CD4-positive, CD25-positive, alpha-beta regulatory T cell (primary cell): ENCODE results near the gene SLC7A4. TPM values are rescaled to one million over a fixed set of nuclear protein-coding genes. Genes with fewer than 3 reads are reported as not detected.
A peak's percentile ranks its signal among the peaks of the same experiment; 100 is the strongest.

Source experiments
- ATAC-seq, 2 donors: fragments of 150-1000 bp; cut with Tn5 transposase; one replicate each; pipeline ENCODE4 v1.10.0; 2021; ENCODE audit warnings: low read depth in 2 of 2, moderate number of reproducible peaks in 2 of 2, moderate library complexity in 1 of 2
- DNase-seq, 3 donors: peaks; one replicate each; pipeline versions ENCODE4 v3.0.0 to v3.0.0-alpha.2; 2012 to 2022; ENCODE audit warnings: mixed read lengths in 1 of 3
- H3K27ac ChIP-seq: one replicate; pipeline ENCODE4 v1.7.0; 2013; ENCODE audit warnings: mild to moderate bottlenecking, low read length; ENCODE audit not compliant: insufficient read depth, poor library complexity, severe bottlenecking
- H3K27me3 ChIP-seq: one replicate; pipeline ENCODE4 v1.7.0; 2013; ENCODE audit warnings: low read length; ENCODE audit not compliant: control insufficient read depth, insufficient read depth
- H3K36me3 ChIP-seq: one replicate; pipeline ENCODE4 v1.7.0; 2013; ENCODE audit warnings: mild to moderate bottlenecking, low read length, moderate library complexity; ENCODE audit not compliant: control insufficient read depth, insufficient read depth
- H3K4me1 ChIP-seq: 2 replicates; pipeline ENCODE4 v1.7.0; 2013; ENCODE audit warnings: mild to moderate bottlenecking, low read length; ENCODE audit not compliant: insufficient read depth, control insufficient read depth, poor library complexity, severe bottlenecking
- H3K4me3 ChIP-seq: one replicate; pipeline ENCODE4 v1.7.0; 2013; ENCODE audit warnings: low read depth, mild to moderate bottlenecking, low read length, moderate library complexity
- H3K9me3 ChIP-seq, 2 experiments: 1 replicate in 1 of 2; 2 replicates in 1 of 2; pipeline ENCODE4 v1.7.0; 2013; ENCODE audit warnings: low read length in 2 of 2, mild to moderate bottlenecking in 1 of 2, moderate library complexity in 1 of 2; ENCODE audit not compliant: control insufficient read depth in 2 of 2
- H3K27ac Mint-ChIP-seq, 3 donors: one replicate each; pipeline ENCODE4 v1.8.0; 2020 to 2022; ENCODE audit warnings: mild to moderate bottlenecking in 3 of 3, mixed read lengths in 3 of 3, moderate library complexity in 2 of 3
- H3K27me3 Mint-ChIP-seq: one replicate; pipeline ENCODE4 v1.8.0; 2022; ENCODE audit warnings: mild to moderate bottlenecking, mixed read lengths
- H3K36me3 Mint-ChIP-seq: one replicate; pipeline ENCODE4 v1.8.0; 2020; ENCODE audit warnings: mixed read lengths
- H3K4me1 Mint-ChIP-seq, 4 donors: one replicate each; pipeline ENCODE4 v1.8.0; 2020 to 2022; ENCODE audit warnings: mixed read lengths in 4 of 4, mild to moderate bottlenecking in 1 of 4
- H3K4me3 Mint-ChIP-seq, 4 donors: one replicate each; pipeline ENCODE4 v1.8.0; 2020 to 2022; ENCODE audit warnings: mild to moderate bottlenecking in 4 of 4, mixed read lengths in 4 of 4, moderate library complexity in 3 of 4
- H3K9me3 Mint-ChIP-seq, 7 donors: one replicate each; pipeline ENCODE4 v1.8.0; 2020 to 2022; ENCODE audit warnings: mixed read lengths in 7 of 7, mild to moderate bottlenecking in 3 of 7, moderate library complexity in 2 of 7
- polyA plus RNA-seq, 4 donors: library from polyadenylated mRNA; unstranded; fragments of 300-500 nt; fragmentation: Illumina TruSeq; gene quantifications; one replicate each; pipeline ENCODE4 v1.2.3, GENCODE V29; 2021
- total RNA-seq: library from RNA; stranded (reverse); gene quantifications from one replicate; pipeline ENCODE4 v1.2.3, GENCODE V29; 2022

SLC7A4 gene
- total and polyA plus RNA-seq, 5 donors from 2014 or later: 0.09 TPM; not detected in 4

DNA sequence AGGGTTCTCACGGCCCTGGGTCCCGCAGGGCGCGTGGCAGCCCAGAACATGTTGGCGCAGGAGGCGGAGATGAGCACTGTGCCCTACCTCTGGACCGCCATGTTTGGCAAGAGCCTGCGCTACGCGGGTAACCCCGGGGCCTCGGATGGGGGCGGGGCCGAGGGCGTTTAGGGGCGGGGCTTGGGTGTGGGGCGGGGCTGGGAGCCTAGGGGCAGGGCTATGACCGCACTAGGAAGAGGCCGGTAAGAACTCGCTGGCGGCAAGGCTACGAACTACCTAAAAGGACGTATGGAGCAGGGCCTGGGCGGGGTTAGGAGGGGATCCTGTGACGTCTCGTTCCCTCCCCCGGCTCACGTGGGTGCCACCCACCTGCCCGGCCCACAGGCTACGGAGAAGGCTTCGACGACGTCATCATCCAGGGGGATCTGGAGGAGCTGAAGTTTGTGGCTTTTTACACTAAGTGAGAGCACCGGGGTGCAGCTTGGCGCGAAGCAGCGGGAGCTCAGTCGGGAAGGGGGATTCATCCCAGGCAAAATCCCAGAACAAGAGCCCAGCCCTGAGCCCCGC is 53.0 kb downstream of the SLC7A4 start:
- Histone ChIP-seq H3K9me3 (peaks cover 0 to 9% of the 10 kb centered on the region in 2 experiments), H3K27me3 (no peaks in the 10 kb centered on the region), H3K36me3 (no peaks in the 10 kb centered on the region), H3K27ac (no peak overlapping the region), H3K4me3 (no peak overlapping the region), H3K4me1 (peaks cover 23% of the 10 kb centered on the region)
- peak overlapping the region; percentile 39 to 85 (median 50) for H3K4me3 Mint-ChIP-seq
- peaks cover 0 to 50% (median 25%) of the 10 kb centered on the region in 4 donors for H3K4me1 Mint-ChIP-seq
- peaks cover 6% of the 10 kb centered on the region for H3K36me3 Mint-ChIP-seq
- H3K27me3 Mint-ChIP-seq: no peaks in the 10 kb centered on the region
- ATAC-seq (peak; percentile 37 to 38), DNase-seq (peak; percentile 50 to 57 (median 50))
- peaks cover 0 to 7% (median 0%) of the 10 kb centered on the region in 7 donors for H3K9me3 Mint-ChIP-seq
- peak overlapping the region in 2 of 3 donors; percentile 56 to 87 for H3K27ac Mint-ChIP-seq

Other genes with a start within 250 kb of the SLC7A4 start
- 182 TPM for gene PI4KA, start 173.8 kb downstream of the SLC7A4 start, total RNA-seq
- 10 to 100 TPM; 38.9 to 47.0 (median 41.9) TPM for gene PI4KA, start 173.8 kb downstream of the SLC7A4 start, polyA plus RNA-seq
- gene SNAP29, start 173.6 kb downstream of the SLC7A4 start, total RNA-seq: 23.1 TPM
- 10 to 100 TPM; 20.1 to 34.0 (median 25.4) TPM for gene SNAP29, start 173.6 kb downstream of the SLC7A4 start, polyA plus RNA-seq
- gene CRKL, start 115.2 kb downstream of the SLC7A4 start, total RNA-seq: 49.5 TPM
- gene CRKL, start 115.2 kb downstream of the SLC7A4 start, polyA plus RNA-seq: 10 to 100 TPM; 41.7 to 61.4 (median 57.0) TPM
- gene AIFM3, start 65.3 kb downstream of the SLC7A4 start, total RNA-seq: 0.49 TPM
- gene AIFM3, start 65.3 kb downstream of the SLC7A4 start, polyA plus RNA-seq: not detected
- gene LZTR1, start 50.3 kb downstream of the SLC7A4 start, total RNA-seq: 69.4 TPM
- 10 to 100 TPM in 3 of 4 donors, 1 to 10 TPM in 1; 9.6 to 12.1 (median 11.7) TPM for gene LZTR1, start 50.3 kb downstream of the SLC7A4 start, polyA plus RNA-seq
- gene THAP7, start 30.4 kb downstream of the SLC7A4 start, total RNA-seq: 41.7 TPM
- 10 to 100 TPM; 38.5 to 58.0 (median 47.4) TPM for gene THAP7, start 30.4 kb downstream of the SLC7A4 start, polyA plus RNA-seq
- gene P2RX6, start 17.4 kb downstream of the SLC7A4 start, total RNA-seq: 0.59 TPM
- under 1 TPM in 1 of 4 donors, not detected in 3; 0.10 TPM for gene P2RX6, start 17.4 kb downstream of the SLC7A4 start, polyA plus RNA-seq
- gene LRRC74B, start 13.4 kb upstream of the SLC7A4 start, total RNA-seq: 0.10 TPM
- not detected for gene LRRC74B, start 13.4 kb upstream of the SLC7A4 start, polyA plus RNA-seq